ENCODE data around the gene CFAP46. TPM values are rescaled to one million over a fixed set of nuclear protein-coding genes. Genes with fewer than 3 reads are reported as not detected.
A peak's percentile ranks its signal among the peaks of the same experiment; 100 is the strongest.

CFAP46 gene
- total and polyA plus RNA-seq, 12 donors = 0.36 to 1.9 (median 1.1) TPM

- Histone ChIP-seq H3K27ac (no peak overlapping the region), H3K9me3 (no peaks in the 10 kb centered on the region), H3K4me3 (no peak overlapping the region), H3K27me3 (peaks cover 0 to 58% (median 30%) of the 10 kb centered on the region in 7 donors), H3K36me3 (no peaks in the 10 kb centered on the region), H3K4me1 (peaks cover 0 to 10% (median 0%) of the 10 kb centered on the region in 9 donors)
- DNase-seq = no peak
- ATAC-seq = no peak
- 89 to 90% methylated on average over 46 of the region's 46 CpGs for WGBS, 2 donors
- intact Hi-C loops (cut with DNase I) = no loop called here
- TF ChIP-seq, protein P1, sequence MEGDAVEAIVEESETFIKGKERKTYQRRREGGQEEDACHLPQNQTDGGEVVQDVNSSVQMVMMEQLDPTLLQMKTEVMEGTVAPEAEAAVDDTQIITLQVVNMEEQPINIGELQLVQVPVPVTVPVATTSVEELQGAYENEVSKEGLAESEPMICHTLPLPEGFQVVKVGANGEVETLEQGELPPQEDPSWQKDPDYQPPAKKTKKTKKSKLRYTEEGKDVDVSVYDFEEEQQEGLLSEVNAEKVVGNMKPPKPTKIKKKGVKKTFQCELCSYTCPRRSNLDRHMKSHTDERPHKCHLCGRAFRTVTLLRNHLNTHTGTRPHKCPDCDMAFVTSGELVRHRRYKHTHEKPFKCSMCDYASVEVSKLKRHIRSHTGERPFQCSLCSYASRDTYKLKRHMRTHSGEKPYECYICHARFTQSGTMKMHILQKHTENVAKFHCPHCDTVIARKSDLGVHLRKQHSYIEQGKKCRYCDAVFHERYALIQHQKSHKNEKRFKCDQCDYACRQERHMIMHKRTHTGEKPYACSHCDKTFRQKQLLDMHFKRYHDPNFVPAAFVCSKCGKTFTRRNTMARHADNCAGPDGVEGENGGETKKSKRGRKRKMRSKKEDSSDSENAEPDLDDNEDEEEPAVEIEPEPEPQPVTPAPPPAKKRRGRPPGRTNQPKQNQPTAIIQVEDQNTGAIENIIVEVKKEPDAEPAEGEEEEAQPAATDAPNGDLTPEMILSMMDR (IDR thresholded peaks at IDR 0.05) = no peak
Observed at GRCh38 chr10:132989476-132990415, 47.4 kb upstream of the CFAP46 start.

GRCh38 chr10:132988988-132989387, 46.6 kb upstream of the CFAP46 start:
- peaks cover 0 to 56% (median 30%) of the 10 kb centered on the region in 7 donors for H3K27me3 ChIP-seq
- WGBS, 2 donors = 72 to 91% methylated on average over 7 to 8 of the region's 8 CpGs
- DNase-seq = no peak

GRCh38 chr10:132987671-132988571, 45.6 kb upstream of the CFAP46 start:
- no peaks in the 10 kb centered on the region for H3K9me3 ChIP-seq
- peaks cover 0 to 6% (median 0%) of the 10 kb centered on the region in 9 donors for H3K4me1 ChIP-seq
- WGBS, 2 donors = 68 to 76% methylated on average over 29 of the region's 29 CpGs
- H3K27ac ChIP-seq = no peak overlapping the region
- H3K36me3 ChIP-seq = no peaks in the 10 kb centered on the region
- no peak overlapping the region for H3K4me3 ChIP-seq
- ATAC-seq = peak in 2 of 8 donors; percentile 42 to 66
- peaks cover 0 to 46% (median 19%) of the 10 kb centered on the region in 7 donors for H3K27me3 ChIP-seq
- TF ChIP-seq, protein P1 (IDR thresholded peaks at IDR 0.05) = no peak
- DNase-seq = no peak
- intact Hi-C loops (cut with DNase I) = no loop called here

More at GRCh38 chr10:132988988-132989387, 46.6 kb upstream of the CFAP46 start:
- no peak for ATAC-seq
- intact Hi-C loops (cut with DNase I) = no loop called here
- Histone ChIP-seq H3K27ac (no peak overlapping the region), H3K36me3 (no peaks in the 10 kb centered on the region), H3K4me3 (no peak overlapping the region), H3K4me1 (peaks cover 0 to 6% (median 0%) of the 10 kb centered on the region in 9 donors), H3K9me3 (no peaks in the 10 kb centered on the region)
- TF ChIP-seq, protein P1 (IDR thresholded peaks at IDR 0.05) = no peak

DNA sequence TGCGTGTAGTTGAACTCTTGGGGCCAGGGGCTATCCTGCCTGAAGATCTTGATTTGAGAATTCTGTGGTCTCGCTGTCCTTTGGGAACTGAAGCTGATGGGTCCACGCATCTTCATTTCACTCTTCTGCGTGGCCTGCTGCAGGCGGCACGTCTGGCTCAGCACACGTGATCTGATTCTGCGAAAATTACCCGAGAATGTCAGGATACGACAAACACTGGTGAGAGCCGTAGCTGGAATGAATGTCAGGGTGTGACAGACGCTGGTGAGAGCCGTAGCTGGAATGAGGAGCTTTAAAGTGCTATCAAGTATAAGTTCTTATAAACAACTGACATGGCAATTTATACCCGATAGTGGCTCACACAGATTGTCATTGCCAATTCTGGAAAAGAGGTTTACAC, 44.6 kb upstream of the CFAP46 start:
- WGBS, 2 donors = 86 to 91% methylated on average over 14 of the region's 14 CpGs
- no peak overlapping the region for H3K27ac ChIP-seq
- TF ChIP-seq, protein P1 (IDR thresholded peaks at IDR 0.05) = no peak
- peaks cover 0 to 40% (median 17%) of the 10 kb centered on the region in 7 donors for H3K27me3 ChIP-seq
- no peaks in the 10 kb centered on the region for H3K9me3 ChIP-seq
- ATAC-seq (no peak), DNase-seq (no peak)
- H3K36me3 ChIP-seq = no peaks in the 10 kb centered on the region
- no peak overlapping the region for H3K4me3 ChIP-seq
- H3K4me1 ChIP-seq = peaks cover 0 to 6% (median 0%) of the 10 kb centered on the region in 9 donors
- intact Hi-C loops (cut with DNase I) = no loop called here
